ENCODE measurements around the gene USP48.

The USP48 gene

DNA sequence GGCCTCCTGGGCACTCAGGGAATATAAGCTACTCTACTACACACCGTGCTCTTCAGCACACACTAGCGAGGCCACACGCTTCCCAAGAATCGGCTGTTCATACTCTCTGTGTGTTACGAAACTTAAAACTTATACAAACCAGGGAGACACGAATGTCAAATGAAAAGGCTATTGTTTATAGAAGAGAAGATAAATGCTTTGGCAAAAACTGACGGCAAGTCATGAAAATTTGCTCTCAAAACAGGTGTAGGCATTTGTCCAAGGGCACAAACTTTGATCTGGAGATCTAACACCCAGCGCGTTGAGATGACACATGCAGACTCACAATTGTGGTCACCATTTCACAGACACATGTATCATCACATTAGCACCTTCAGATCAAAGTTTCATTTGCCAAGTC, 46.1 kb downstream of the USP48 start:
- peaks cover 0 to 11% of the 10 kb centered on the region in 2 donors for H3K4me1 Mint-ChIP-seq (ENCODE audit: low read depth in 2 of 2)
- H3K27ac Mint-ChIP-seq: peak overlapping the region in 1 of 2 donors; percentile 23
- ATAC-seq (replicated peaks) (no peak), DNase-seq (no peak)
- H3K36me3 Mint-ChIP-seq (ENCODE audit: insufficient read depth): peaks cover 73% of the 10 kb centered on the region
- H3K9me3 Mint-ChIP-seq: no peaks in the 10 kb centered on the region
- H3K4me3 Mint-ChIP-seq: no peak overlapping the region
- H3K27me3 Mint-ChIP-seq: no peaks in the 10 kb centered on the region

DNA sequence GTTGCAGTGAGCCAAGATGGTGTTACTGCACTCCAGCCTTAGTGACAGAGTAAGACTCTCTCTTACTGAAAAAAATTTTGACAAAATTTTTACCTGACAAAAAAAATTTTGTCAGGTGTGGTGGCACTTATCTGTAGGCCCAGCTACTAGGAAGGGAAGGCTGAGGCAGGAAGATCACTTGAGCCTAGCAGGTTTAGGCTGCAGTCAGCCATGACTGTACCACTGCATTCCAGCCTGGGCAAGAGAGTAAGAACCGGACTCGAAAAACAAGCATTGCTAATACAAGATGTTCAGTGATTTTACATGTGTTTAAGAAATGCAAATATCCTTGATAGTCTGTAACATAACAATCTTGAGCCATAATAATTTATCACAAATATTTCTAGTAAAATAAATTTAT, 46.9 kb downstream of the USP48 start:
- Mint-ChIP-seq H3K36me3 (ENCODE audit: insufficient read depth) (peaks cover 68% of the 10 kb centered on the region), H3K4me1 (ENCODE audit: low read depth in 2 of 2) (peaks cover 0 to 11% of the 10 kb centered on the region in 2 donors), H3K27me3 (no peaks in the 10 kb centered on the region), H3K27ac (peak overlapping the region in 1 of 2 donors; percentile 10), H3K4me3 (no peak overlapping the region), H3K9me3 (no peaks in the 10 kb centered on the region)
- DNase-seq (no peak), ATAC-seq (replicated peaks) (no peak)

DNA sequence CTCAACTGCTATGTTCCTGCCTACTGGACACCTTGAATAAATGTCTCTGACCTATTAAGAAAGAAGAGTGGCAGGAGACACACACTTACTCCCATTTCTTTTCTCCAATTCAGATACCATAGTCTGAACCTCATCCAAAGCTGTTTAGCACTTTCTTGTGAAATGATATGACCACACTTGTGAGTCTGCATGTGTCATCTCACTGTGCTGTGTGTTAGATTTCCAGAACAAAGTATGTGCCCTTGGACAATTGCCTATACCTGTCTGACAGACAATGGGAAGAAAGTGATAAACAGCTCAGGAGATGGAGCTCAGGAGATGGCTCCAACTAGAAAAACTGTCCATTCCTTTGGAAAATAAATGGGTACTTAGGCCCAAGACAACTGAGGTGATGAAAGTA, 48.4 kb downstream of the USP48 start:
- Mint-ChIP-seq H3K27me3 (no peaks in the 10 kb centered on the region), H3K4me3 (no peak overlapping the region), H3K4me1 (ENCODE audit: low read depth in 2 of 2) (peaks cover 0 to under 1% of the 10 kb centered on the region in 2 donors), H3K36me3 (ENCODE audit: insufficient read depth) (peaks cover 63% of the 10 kb centered on the region), H3K27ac (peak overlapping the region in 1 of 2 donors; percentile 68), H3K9me3 (no peaks in the 10 kb centered on the region)
- DNase-seq: no peak
- no peak for ATAC-seq (replicated peaks)

DNA sequence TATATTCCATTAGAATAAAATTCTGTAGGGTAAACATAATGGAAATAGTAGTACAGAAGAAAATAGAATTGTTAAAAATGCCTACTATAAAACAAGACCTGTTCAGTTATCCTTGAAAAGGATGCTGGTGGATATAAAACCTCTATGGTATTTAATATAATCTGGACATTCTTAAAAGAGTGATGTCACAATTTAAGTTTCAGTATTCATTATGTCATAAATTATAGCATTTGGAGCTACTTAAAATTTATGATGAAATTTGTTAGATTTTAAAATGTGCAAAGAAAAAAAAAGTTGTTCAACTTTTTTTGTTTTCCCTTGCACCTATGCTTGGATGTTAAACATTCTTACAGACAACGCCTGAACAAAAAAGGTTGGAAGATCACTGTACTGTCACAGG, 50.3 kb downstream of the USP48 start:
- ATAC-seq (replicated peaks) (no peak), DNase-seq (no peak)
- Mint-ChIP-seq H3K4me3 (no peak overlapping the region), H3K9me3 (no peaks in the 10 kb centered on the region), H3K4me1 (ENCODE audit: low read depth in 2 of 2) (no peaks in the 10 kb centered on the region), H3K27ac (peak overlapping the region in 1 of 2 donors; percentile 49), H3K27me3 (no peaks in the 10 kb centered on the region), H3K36me3 (ENCODE audit: insufficient read depth) (peaks cover 69% of the 10 kb centered on the region)

DNA sequence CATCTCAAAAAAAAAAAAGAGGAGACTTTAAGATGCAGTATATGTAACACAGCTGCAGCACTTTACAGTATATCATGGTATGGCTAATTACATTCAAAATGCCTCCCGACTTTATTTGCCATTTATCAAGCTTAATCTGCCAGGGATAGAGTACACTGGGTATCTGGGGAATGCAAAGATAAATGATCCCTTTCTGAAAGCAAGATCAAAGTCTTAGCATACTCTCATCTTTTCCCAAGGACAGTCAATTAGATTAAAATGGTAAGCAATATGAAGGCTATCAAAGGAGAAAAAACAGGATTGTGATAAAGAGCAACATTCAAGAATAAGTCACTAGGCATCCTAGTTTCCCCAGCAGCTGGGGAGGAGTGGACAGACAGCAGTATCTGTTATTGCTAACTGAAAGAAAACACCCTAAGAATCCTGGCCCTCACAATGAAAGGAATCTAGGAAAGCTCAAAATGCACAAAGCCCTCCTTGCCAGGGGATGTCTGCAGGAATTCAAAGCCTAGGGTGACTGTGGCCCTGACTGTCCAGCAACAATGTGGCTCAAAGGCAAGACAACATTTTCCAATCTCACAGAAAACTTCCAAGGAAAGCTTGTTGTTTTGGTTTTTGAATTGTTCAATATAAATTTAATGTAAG, 57.1 kb downstream of the USP48 start:
- Mint-ChIP-seq H3K9me3 (no peaks in the 10 kb centered on the region), H3K27me3 (no peaks in the 10 kb centered on the region), H3K27ac (no peak overlapping the region), H3K4me1 (ENCODE audit: low read depth in 2 of 2) (no peaks in the 10 kb centered on the region), H3K4me3 (no peak overlapping the region), H3K36me3 (ENCODE audit: insufficient read depth) (peaks cover 63% of the 10 kb centered on the region)
- ATAC-seq (replicated peaks) (no peak), DNase-seq (no peak)

DNA sequence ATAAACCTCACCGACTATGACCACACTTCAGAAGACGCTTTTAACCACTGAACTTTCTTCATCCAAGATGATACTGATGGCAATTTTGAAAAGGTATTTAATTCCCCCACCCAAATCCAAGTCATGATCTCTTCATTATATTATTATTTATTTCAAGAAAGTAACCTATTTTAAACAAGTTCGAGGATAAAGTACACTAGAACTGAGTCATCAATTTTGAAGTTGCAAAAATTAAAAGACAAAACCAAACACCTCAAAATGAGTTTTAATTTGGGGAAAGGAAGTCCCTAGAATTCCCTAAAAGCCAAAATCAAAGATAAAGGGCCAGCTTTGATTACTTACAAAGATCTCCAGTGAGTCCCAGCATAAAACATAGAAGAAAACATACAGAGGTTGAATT, 58.4 kb downstream of the USP48 start:
- no peaks in the 10 kb centered on the region for H3K27me3 Mint-ChIP-seq
- no peak for ATAC-seq (replicated peaks)
- no peak overlapping the region for H3K4me3 Mint-ChIP-seq
- DNase-seq: no peak
- H3K36me3 Mint-ChIP-seq (ENCODE audit: insufficient read depth): peaks cover 57% of the 10 kb centered on the region
- H3K27ac Mint-ChIP-seq: no peak overlapping the region
- no peaks in the 10 kb centered on the region for H3K9me3 Mint-ChIP-seq
- no peaks in the 10 kb centered on the region for H3K4me1 Mint-ChIP-seq (ENCODE audit: low read depth in 2 of 2)

DNA sequence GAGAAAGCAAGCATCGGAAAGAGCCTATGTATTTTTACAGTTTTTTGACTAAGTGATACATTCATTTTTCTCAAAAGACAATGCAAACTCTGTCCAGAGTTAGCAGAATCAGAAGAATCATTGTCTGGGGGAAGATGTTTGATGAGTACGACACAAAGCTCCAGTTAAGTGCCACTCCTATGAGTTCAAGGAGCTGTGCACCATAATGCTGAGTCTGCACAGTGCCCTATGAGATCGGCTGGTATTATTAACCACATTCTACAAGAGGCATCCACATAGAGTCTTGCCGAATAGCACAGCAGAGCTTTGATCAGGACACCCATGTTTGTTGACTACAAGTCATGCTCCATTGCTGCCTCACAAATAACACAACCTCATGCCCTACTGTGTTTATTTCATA, 58.9 kb downstream of the USP48 start:
- Mint-ChIP-seq H3K9me3 (no peaks in the 10 kb centered on the region), H3K27me3 (no peaks in the 10 kb centered on the region), H3K36me3 (ENCODE audit: insufficient read depth) (peaks cover 53% of the 10 kb centered on the region), H3K4me3 (no peak overlapping the region), H3K27ac (peak overlapping the region in 1 of 2 donors; percentile 15), H3K4me1 (ENCODE audit: low read depth in 2 of 2) (no peaks in the 10 kb centered on the region)
- ATAC-seq (replicated peaks) (no peak), DNase-seq (no peak)

DNA sequence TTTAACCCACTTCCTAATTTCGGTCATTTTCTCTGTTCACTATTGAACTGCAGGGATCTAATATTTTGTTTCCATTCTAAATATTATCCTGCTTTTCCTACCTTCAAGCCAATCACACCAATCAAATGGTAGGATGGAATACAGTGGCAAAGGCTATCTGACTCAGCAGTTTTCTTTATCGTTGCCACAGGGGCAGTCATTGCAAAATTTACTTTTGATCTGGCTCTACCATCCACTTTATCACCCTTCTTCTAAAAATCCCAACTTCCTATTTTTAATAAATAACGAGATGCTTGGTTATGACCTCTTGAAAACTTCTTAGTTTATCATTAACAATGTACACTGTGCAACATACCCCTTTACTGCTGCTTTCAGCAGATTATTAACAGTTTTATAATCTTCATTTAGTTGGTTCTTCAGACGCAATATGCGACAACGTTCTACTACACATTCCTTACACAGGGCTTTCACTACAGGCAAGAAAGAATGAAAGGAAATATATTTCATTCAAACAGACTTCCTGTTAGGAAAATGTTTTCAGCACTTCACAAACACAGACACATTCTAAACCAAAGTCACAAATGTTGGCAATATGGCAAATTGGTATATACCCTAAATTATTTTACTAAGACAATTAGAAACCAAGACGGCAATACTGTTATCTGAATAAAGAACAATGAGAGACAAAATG, 61.5 kb downstream of the USP48 start:
- ATAC-seq (replicated peaks) (no peak), DNase-seq (no peak)
- Mint-ChIP-seq H3K36me3 (ENCODE audit: insufficient read depth) (peaks cover 61% of the 10 kb centered on the region), H3K4me3 (no peak overlapping the region), H3K4me1 (ENCODE audit: low read depth in 2 of 2) (no peaks in the 10 kb centered on the region), H3K27me3 (no peaks in the 10 kb centered on the region), H3K27ac (peak overlapping the region; percentile 6 to 52), H3K9me3 (no peaks in the 10 kb centered on the region)

DNA sequence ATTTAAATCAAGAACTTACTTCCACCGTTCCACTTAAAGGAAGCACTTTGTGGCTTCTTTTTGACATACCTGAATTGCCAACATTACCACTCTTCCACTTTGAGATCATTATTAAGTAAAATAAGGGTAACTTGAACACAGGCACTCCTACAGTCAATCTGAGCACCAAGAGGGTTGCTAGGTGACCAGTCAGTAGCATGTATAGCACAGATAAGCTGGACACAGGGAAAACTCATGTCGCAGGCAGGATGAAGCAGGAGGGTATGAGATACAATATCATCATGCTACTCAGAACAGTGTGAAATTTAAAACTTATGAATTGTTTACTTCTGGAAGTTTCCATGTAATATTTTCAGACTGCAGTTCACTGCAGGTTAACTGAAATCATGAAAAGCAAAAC, 66.8 kb downstream of the USP48 start:
- H3K4me3 Mint-ChIP-seq: no peak overlapping the region
- ATAC-seq (replicated peaks): no peak
- H3K27me3 Mint-ChIP-seq: no peaks in the 10 kb centered on the region
- peaks cover 52% of the 10 kb centered on the region for H3K36me3 Mint-ChIP-seq (ENCODE audit: insufficient read depth)
- no peak for DNase-seq
- H3K4me1 Mint-ChIP-seq (ENCODE audit: low read depth in 2 of 2): no peaks in the 10 kb centered on the region
- no peaks in the 10 kb centered on the region for H3K9me3 Mint-ChIP-seq
- H3K27ac Mint-ChIP-seq: no peak overlapping the region

DNA sequence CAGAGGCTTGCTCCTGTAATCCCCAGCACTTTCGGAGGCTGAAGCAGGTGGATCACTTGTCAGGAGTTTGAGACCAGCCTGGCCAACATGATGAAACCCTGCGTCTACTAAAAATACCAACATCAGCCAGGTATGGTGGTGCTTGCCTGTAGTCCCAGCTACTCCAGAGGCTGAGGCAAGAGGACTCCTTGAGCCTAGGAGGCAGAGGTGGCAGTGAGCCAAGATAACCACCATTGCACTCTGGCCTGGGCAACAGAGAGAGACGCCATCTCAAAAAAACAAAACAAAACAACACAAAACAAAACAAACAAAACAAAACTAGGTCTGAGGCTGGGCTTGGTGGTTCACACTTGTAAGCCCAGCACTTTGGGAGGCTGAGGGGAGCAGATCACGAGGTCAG, 75.1 kb downstream of the USP48 start:
- Mint-ChIP-seq H3K4me1 (ENCODE audit: low read depth in 2 of 2) (peaks cover 0 to 1% of the 10 kb centered on the region in 2 donors), H3K9me3 (no peaks in the 10 kb centered on the region), H3K27me3 (no peaks in the 10 kb centered on the region), H3K36me3 (ENCODE audit: insufficient read depth) (peaks cover 50% of the 10 kb centered on the region), H3K27ac (no peak overlapping the region), H3K4me3 (no peak overlapping the region)
- ATAC-seq (replicated peaks) (no peak), DNase-seq (no peak)

DNA sequence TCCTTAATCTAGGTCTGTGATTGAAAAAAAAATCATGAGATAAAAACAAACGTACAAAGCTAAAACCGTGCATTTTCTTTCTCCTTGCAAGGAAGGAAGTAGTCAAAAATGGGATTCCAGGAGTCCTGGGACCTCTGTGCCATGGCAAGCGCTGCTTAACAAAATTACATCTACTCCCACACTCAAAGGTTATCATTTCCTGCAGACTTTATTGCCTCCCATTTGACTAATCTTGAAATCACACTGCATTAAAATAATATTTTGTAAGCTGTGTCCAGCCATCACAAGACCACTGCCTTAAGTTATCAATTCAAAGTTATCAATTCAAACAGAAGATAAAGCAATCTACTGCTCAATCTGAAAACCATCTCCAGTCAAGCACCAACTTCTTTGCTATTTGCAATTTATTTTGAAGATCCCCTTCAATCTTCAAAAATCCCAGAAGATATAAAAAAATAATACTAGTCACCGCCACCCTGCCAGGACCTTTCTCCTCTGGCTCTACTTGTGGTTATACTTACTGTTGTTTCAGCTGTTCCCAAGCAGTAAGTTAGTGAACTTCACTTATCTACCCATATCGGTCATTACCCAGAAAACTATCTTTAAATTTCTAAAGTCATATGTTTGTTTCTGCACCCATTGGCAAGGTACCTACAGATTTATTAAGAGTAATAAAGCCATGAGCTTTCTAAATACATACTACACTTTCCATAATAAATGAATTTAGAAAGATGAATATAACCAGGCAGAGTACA, 75.7 kb downstream of the USP48 start:
- H3K4me3 Mint-ChIP-seq: no peak overlapping the region
- no peak for ATAC-seq (replicated peaks)
- H3K36me3 Mint-ChIP-seq (ENCODE audit: insufficient read depth): peaks cover 51% of the 10 kb centered on the region
- no peak for DNase-seq
- H3K27ac Mint-ChIP-seq: no peak overlapping the region
- no peaks in the 10 kb centered on the region for H3K9me3 Mint-ChIP-seq
- no peaks in the 10 kb centered on the region for H3K27me3 Mint-ChIP-seq
- H3K4me1 Mint-ChIP-seq (ENCODE audit: low read depth in 2 of 2): peaks cover 0 to 1% of the 10 kb centered on the region in 2 donors

DNA sequence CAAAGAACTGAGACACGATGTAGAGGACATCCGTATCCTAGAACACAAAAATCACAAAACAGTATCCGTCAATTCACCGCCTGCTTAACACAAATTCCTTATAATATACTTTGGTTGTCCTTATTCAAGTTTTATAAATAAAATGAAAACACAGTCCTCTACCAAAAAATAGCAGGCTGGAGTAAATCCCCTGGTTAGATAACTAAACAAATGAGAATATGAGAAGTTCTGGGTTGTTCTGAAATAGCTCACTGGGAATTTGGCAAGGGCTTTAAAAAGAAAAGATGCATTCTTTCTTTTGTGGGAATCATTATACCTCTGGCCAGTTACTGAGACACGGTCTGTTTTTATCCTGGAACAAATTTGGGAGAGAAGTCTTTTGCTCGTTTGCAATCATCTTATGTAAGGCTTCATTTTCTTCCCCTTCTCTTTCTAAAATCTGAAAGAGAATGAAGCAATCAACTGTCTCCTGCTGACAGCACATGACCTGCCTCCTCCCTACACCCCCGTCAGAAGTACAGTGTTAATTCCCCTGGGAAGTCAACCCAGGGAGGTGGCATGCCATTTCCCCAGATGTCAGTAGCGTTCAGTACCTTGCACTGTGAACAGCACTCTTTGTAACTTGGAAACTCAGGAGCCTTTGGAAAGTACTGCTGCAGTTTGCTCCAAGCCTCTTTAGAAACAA, 76.7 kb downstream of the USP48 start:
- Mint-ChIP-seq H3K27ac (no peak overlapping the region), H3K9me3 (no peaks in the 10 kb centered on the region), H3K27me3 (no peaks in the 10 kb centered on the region), H3K4me3 (no peak overlapping the region), H3K36me3 (ENCODE audit: insufficient read depth) (peaks cover 57% of the 10 kb centered on the region), H3K4me1 (ENCODE audit: low read depth in 2 of 2) (peaks cover 0 to 1% of the 10 kb centered on the region in 2 donors)
- ATAC-seq (replicated peaks): no peak
- DNase-seq: no peak

DNA sequence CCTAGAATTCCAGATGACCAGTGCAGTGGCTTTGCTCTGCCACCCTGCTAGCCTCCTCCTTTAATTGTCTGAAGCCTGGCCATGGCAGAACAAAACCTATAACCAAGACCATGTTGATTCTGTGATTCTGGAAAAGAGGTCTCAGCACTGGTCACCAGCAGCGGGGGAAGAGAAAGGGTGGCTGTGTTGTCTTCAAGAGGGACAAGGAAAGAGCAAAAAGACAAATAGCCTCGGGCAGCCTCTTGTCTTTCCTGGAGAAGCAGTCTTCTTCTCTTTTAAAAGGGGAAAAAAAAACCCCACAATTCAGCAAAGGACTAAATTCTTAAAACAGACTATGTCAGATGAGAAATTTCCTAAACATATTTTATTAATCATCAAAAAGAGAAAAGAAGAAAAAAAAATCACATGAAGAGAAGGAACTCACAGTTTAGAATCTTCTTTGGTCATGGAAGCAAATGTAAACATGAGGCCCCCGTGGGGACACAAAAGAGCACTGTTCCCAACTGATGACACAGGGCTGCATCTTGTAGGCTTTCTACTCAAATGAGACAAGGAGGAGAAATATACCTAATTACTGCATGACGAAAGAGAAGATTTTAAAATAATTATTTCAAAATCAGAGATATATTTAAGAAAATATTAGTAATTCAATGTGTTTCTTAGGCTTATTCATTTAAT, 77.5 kb downstream of the USP48 start:
- DNase-seq (no peak), ATAC-seq (replicated peaks) (no peak)
- H3K27ac Mint-ChIP-seq: no peak overlapping the region
- H3K4me3 Mint-ChIP-seq: no peak overlapping the region
- no peaks in the 10 kb centered on the region for H3K9me3 Mint-ChIP-seq
- H3K36me3 Mint-ChIP-seq (ENCODE audit: insufficient read depth): peaks cover 61% of the 10 kb centered on the region
- H3K4me1 Mint-ChIP-seq (ENCODE audit: low read depth in 2 of 2): peaks cover 0 to 1% of the 10 kb centered on the region in 2 donors
- no peaks in the 10 kb centered on the region for H3K27me3 Mint-ChIP-seq

All from effector memory CD8-positive, alpha-beta T cell (primary cell).